GM23248 (cell line): Measurements from ENCODE around the gene NDUFA5.

Experiments
- EZH2 ChIP-seq: fragments of 200-600 bp; sonication (generic); IDR thresholded peaks from 2 replicates; pipeline ENCODE4 v1.6.1; 2018; ENCODE audit warnings: antibody characterized with exemption, mild to moderate bottlenecking; ENCODE audit not compliant: insufficient read depth, poor library complexity, severe bottlenecking
- EZH2phosphoT487 ChIP-seq: fragments of 200-600 bp; sonication (generic); IDR thresholded peaks from 2 replicates; pipeline ENCODE4 v1.6.1; 2018; ENCODE audit warnings: antibody characterized with exemption, moderate library complexity, mild to moderate bottlenecking, low read depth; ENCODE audit not compliant: insufficient read depth

GRCh38 chr7:123600876-123601275 is 43.3 kb upstream of the NDUFA5 start:
- TF ChIP-seq EZH2 (no peak), EZH2phosphoT487 (no peak)
